WTC11 (cell line): ENCODE measurements around the gene OR5P2. TPM values are rescaled to one million over a fixed set of nuclear protein-coding genes. Genes with fewer than 3 reads are reported as not detected.

ENCODE experiments used
- ATAC-seq: fragments of 200-7000 bp; cut with Tn5 transposase; 2 replicates; pipeline ENCODE4 v1.10.0; 2021; ENCODE audit warnings: mild to moderate bottlenecking, moderate library complexity
- CTCF ChIA-PET: fragments of 300-600 bp; sonication (Branson Sonifier 250); formaldehyde crosslinking; loops from one replicate; lab custom pipeline; 2021; ENCODE audit warnings: antibody characterized with exemption; lab: Charles Lee
- POLR2A ChIA-PET: fragments of 350-600 bp; sonication (Branson Sonifier 250); formaldehyde crosslinking; loops from one replicate; lab custom pipeline; 2021; ENCODE audit warnings: antibody characterized with exemption; lab: Charles Lee
- DNase-seq: peaks from one replicate; pipeline ENCODE4 v3.0.0; 2021; ENCODE audit warnings: low spot score
- H3K27ac Mint-ChIP-seq: 2 replicates; pipeline ENCODE4 v1.8.0; 2021; ENCODE audit warnings: mixed read lengths
- H3K27me3 Mint-ChIP-seq: 2 replicates; pipeline ENCODE4 v1.8.0; 2021; ENCODE audit warnings: low read depth, mild to moderate bottlenecking, moderate library complexity, mixed read lengths
- H3K36me3 Mint-ChIP-seq: 2 replicates; pipeline ENCODE4 v1.8.0; 2021; ENCODE audit warnings: mixed read lengths
- H3K4me1 Mint-ChIP-seq: 2 replicates; pipeline ENCODE4 v1.8.0; 2022; ENCODE audit warnings: mixed read lengths
- H3K4me3 Mint-ChIP-seq: 2 replicates; pipeline ENCODE4 v1.8.0; 2021; ENCODE audit warnings: mild to moderate bottlenecking, moderate library complexity, mixed read lengths
- H3K9me3 Mint-ChIP-seq: 2 replicates; pipeline ENCODE4 v1.8.0; 2021; ENCODE audit warnings: mixed read lengths
- AFF4 ChIP-seq: sonication (generic); formaldehyde crosslinking; IDR thresholded peaks from 2 replicates; pipeline ENCODE4 v1.8.1; 2023; ENCODE audit warnings: mild to moderate bottlenecking, missing genetic modification reagents, borderline replicate concordance
- CREM ChIP-seq: sonication (generic); formaldehyde crosslinking; IDR thresholded peaks from 2 replicates; pipeline ENCODE4 v1.8.1; 2022; ENCODE audit warnings: mild to moderate bottlenecking, missing genetic modification reagents, moderate library complexity
- EMX1 ChIP-seq: fragments of 250-450 bp; sonication (Bioruptor Pico); IDR thresholded peaks from 2 replicates; pipeline ENCODE4 v1.8.0; 2021; ENCODE audit warnings: mild to moderate bottlenecking
- ESRRA ChIP-seq: sonication (generic); formaldehyde crosslinking; IDR thresholded peaks from 2 replicates; pipeline ENCODE4 v1.8.1; 2022; ENCODE audit warnings: mild to moderate bottlenecking, missing genetic modification reagents, borderline replicate concordance
- GABPB1 ChIP-seq: sonication (generic); formaldehyde crosslinking; IDR thresholded peaks from 2 replicates; pipeline ENCODE4 v1.8.1; 2023; ENCODE audit warnings: mild to moderate bottlenecking, missing genetic modification reagents
- GRHL2 ChIP-seq: fragments of 250-450 bp; sonication (Bioruptor Pico); IDR thresholded peaks from 2 replicates; pipeline ENCODE4 v1.8.0; 2022; ENCODE audit warnings: mild to moderate bottlenecking, moderate library complexity; ENCODE audit not compliant: insufficient replicate concordance, severe bottlenecking
- GTF2I ChIP-seq: fragments of 250-450 bp; sonication (Bioruptor Pico); conservative IDR thresholded peaks from 2 replicates; pipeline ENCODE4 v1.4.0; 2021; ENCODE audit warnings: mild to moderate bottlenecking
- MYBL2 ChIP-seq: sonication (generic); formaldehyde crosslinking; IDR thresholded peaks from 2 replicates; pipeline ENCODE4 v1.8.1; 2023; ENCODE audit warnings: mild to moderate bottlenecking, moderate library complexity, missing genetic modification reagents
- NFE2L1 ChIP-seq: sonication (generic); formaldehyde crosslinking; IDR thresholded peaks from 2 replicates; pipeline ENCODE4 v1.8.1; 2023; ENCODE audit warnings: missing genetic modification reagents
- RORB ChIP-seq: fragments of 250-450 bp; sonication (Bioruptor Pico); IDR thresholded peaks from 2 replicates; pipeline ENCODE4 v1.9.0; 2021; ENCODE audit warnings: mild to moderate bottlenecking
- TP53 ChIP-seq: sonication (generic); formaldehyde crosslinking; IDR thresholded peaks from 2 replicates; pipeline ENCODE4 v1.8.1; 2023; ENCODE audit warnings: mild to moderate bottlenecking, missing genetic modification reagents
- USF2 ChIP-seq: sonication (generic); formaldehyde crosslinking; IDR thresholded peaks from 2 replicates; pipeline ENCODE4 v1.8.1; 2023; ENCODE audit warnings: mild to moderate bottlenecking, missing genetic modification reagents, moderate library complexity
- ZNF121 ChIP-seq: sonication (generic); formaldehyde crosslinking; IDR thresholded peaks from 2 replicates; pipeline ENCODE4 v1.8.0; 2023; ENCODE audit warnings: missing genetic modification reagents
- ZNF138 ChIP-seq: sonication (generic); formaldehyde crosslinking; conservative IDR thresholded peaks from 2 replicates; pipeline ENCODE4 v1.8.1; 2022; ENCODE audit warnings: mild to moderate bottlenecking, moderate library complexity, missing genetic modification reagents
- ZNF219 ChIP-seq: sonication (generic); formaldehyde crosslinking; IDR thresholded peaks from 2 replicates; pipeline ENCODE4 v1.8.0; 2023; ENCODE audit warnings: missing genetic modification reagents, mild to moderate bottlenecking, borderline replicate concordance
- ZNF232 ChIP-seq: sonication (generic); formaldehyde crosslinking; IDR thresholded peaks from 2 replicates; pipeline ENCODE4 v1.8.0; 2022; ENCODE audit warnings: mild to moderate bottlenecking, missing genetic modification reagents
- ZNF671 ChIP-seq: fragments of 250-450 bp; sonication (Bioruptor Pico); IDR thresholded peaks from 2 replicates; pipeline ENCODE4 v1.8.0; 2021; ENCODE audit warnings: mild to moderate bottlenecking
- total RNA-seq: library from RNA; stranded (reverse); gene quantifications from 3 replicates; pipeline ENCODE4 v1.2.3, GENCODE V29; 2021
- TF ChIP-seq, protein P1 (sequence below): sonication (generic); formaldehyde crosslinking; IDR thresholded peaks from 2 replicates; pipeline ENCODE4 v1.8.1; 2022; ENCODE audit warnings: low read depth, missing genetic modification reagents, borderline replicate concordance
- TF ChIP-seq, protein P2 (sequence below): sonication (generic); formaldehyde crosslinking; IDR thresholded peaks from 2 replicates; pipeline ENCODE4 v1.8.1; 2023; ENCODE audit warnings: mild to moderate bottlenecking, missing genetic modification reagents
- TF ChIP-seq, protein P3 (sequence below): sonication (generic); formaldehyde crosslinking; conservative IDR thresholded peaks from 2 replicates; pipeline ENCODE4 v1.8.1; 2023; ENCODE audit warnings: mild to moderate bottlenecking, low read depth, missing genetic modification reagents, moderate library complexity

Gene OR5P2
- total RNA-seq, 1 experiment from 2014 or later: not detected

GRCh38 chr11:7844521-7844920 lies 47.8 kb upstream of the OR5P2 start:
- CTCF ChIA-PET: no interaction called here
- H3K4me1 Mint-ChIP-seq: peaks cover 19% of the 10 kb centered on the region
- TF ChIP-seq ZNF232 (CRISPR knock-in tag) (no peak), GTF2I (CRISPR knock-in tag) (no peak), ZNF671 (no peak), CREM (CRISPR knock-in tag) (no peak), NFE2L1 (CRISPR knock-in tag) (no peak), GRHL2 (no peak), ZNF219 (CRISPR knock-in tag) (no peak), ZNF138 (CRISPR knock-in tag) (no peak), GABPB1 (CRISPR knock-in tag) (no peak), MYBL2 (CRISPR knock-in tag) (no peak), ZNF121 (CRISPR knock-in tag) (no peak), EMX1 (no peak), TP53 (CRISPR knock-in tag) (no peak), AFF4 (CRISPR knock-in tag) (no peak), RORB (CRISPR knock-in tag) (no peak), USF2 (CRISPR knock-in tag) (no peak), ESRRA (CRISPR knock-in tag) (no peak)
- TF ChIP-seq, protein P1, sequence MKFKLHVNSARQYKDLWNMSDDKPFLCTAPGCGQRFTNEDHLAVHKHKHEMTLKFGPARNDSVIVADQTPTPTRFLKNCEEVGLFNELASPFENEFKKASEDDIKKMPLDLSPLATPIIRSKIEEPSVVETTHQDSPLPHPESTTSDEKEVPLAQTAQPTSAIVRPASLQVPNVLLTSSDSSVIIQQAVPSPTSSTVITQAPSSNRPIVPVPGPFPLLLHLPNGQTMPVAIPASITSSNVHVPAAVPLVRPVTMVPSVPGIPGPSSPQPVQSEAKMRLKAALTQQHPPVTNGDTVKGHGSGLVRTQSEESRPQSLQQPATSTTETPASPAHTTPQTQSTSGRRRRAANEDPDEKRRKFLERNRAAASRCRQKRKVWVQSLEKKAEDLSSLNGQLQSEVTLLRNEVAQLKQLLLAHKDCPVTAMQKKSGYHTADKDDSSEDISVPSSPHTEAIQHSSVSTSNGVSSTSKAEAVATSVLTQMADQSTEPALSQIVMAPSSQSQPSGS: no peak
- TF ChIP-seq, protein P2, sequence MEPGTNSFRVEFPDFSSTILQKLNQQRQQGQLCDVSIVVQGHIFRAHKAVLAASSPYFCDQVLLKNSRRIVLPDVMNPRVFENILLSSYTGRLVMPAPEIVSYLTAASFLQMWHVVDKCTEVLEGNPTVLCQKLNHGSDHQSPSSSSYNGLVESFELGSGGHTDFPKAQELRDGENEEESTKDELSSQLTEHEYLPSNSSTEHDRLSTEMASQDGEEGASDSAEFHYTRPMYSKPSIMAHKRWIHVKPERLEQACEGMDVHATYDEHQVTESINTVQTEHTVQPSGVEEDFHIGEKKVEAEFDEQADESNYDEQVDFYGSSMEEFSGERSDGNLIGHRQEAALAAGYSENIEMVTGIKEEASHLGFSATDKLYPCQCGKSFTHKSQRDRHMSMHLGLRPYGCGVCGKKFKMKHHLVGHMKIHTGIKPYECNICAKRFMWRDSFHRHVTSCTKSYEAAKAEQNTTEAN (CRISPR knock-in tag): no peak
- TF ChIP-seq, protein P3, sequence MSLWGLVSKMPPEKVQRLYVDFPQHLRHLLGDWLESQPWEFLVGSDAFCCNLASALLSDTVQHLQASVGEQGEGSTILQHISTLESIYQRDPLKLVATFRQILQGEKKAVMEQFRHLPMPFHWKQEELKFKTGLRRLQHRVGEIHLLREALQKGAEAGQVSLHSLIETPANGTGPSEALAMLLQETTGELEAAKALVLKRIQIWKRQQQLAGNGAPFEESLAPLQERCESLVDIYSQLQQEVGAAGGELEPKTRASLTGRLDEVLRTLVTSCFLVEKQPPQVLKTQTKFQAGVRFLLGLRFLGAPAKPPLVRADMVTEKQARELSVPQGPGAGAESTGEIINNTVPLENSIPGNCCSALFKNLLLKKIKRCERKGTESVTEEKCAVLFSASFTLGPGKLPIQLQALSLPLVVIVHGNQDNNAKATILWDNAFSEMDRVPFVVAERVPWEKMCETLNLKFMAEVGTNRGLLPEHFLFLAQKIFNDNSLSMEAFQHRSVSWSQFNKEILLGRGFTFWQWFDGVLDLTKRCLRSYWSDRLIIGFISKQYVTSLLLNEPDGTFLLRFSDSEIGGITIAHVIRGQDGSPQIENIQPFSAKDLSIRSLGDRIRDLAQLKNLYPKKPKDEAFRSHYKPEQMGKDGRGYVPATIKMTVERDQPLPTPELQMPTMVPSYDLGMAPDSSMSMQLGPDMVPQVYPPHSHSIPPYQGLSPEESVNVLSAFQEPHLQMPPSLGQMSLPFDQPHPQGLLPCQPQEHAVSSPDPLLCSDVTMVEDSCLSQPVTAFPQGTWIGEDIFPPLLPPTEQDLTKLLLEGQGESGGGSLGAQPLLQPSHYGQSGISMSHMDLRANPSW (CRISPR knock-in tag): no peak
- no peaks in the 10 kb centered on the region for H3K27me3 Mint-ChIP-seq
- no peak for ATAC-seq
- H3K36me3 Mint-ChIP-seq: no peaks in the 10 kb centered on the region
- H3K9me3 Mint-ChIP-seq: peaks cover 11% of the 10 kb centered on the region; the same call in 1 of the 2 replicates
- POLR2A ChIA-PET: no interaction called here
- DNase-seq: no peak
- H3K4me3 Mint-ChIP-seq: no peak overlapping the region
- no peak overlapping the region for H3K27ac Mint-ChIP-seq
